Measurements from ENCODE around the gene DSCAML1. TPM values are rescaled to one million over a fixed set of nuclear protein-coding genes. Genes with fewer than 3 reads are reported as not detected.

DSCAML1 gene
- polyA plus RNA-seq, 4 donors: 1.7 to 2.9 (median 2.0) TPM

DNA sequence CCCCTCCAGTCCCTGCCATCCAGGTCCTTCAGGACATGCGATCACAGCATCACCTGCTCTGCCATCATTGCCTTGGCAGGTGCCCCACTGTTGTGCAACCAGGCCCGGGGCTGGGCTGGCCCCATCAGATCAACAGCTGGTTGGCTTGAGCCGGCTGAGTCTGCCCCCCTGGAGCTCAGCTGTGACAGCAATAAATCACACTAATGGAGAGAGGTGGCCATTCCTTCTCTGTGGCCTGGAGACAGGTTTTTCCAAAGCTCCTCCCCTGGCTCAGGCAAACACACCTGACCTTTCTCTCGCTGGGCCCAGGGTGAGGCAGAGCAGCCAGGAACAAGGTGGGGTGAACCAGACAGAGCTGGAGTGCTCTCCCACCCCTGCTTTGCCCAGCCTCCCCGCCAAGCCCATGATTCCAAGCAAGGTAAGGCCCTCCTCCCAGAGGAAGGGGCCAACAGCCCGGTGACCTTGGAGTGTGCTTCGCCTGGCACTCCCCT is 36.4 kb upstream of the DSCAML1 start:
- DNase-seq (ENCODE audit: low read depth in 4 of 4, low spot score in 3 of 4): peak in 2 of 4 donors; percentile 74 to 77

DNA sequence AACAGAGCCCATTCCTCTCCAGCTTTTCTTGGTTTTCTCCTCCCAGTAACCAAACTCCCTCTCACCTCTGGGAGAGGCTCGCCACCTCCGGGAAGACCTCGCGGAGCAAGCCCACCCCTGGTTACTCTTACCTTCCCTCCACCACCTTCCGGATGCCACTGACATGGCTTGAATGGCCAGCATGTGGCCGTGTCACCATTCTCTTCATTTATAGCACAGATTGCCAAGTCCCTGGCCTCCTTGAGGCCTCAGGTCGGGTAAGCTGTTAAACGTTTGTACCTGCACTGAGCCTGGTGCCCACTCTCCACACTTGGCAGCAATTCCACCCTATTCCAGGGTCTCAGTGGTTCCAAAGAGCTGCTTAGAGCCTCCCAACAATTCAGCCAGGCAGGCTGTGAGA is 35.5 kb upstream of the DSCAML1 start:
- DNase-seq (ENCODE audit: low read depth in 4 of 4, low spot score in 3 of 4): no peak

DNA sequence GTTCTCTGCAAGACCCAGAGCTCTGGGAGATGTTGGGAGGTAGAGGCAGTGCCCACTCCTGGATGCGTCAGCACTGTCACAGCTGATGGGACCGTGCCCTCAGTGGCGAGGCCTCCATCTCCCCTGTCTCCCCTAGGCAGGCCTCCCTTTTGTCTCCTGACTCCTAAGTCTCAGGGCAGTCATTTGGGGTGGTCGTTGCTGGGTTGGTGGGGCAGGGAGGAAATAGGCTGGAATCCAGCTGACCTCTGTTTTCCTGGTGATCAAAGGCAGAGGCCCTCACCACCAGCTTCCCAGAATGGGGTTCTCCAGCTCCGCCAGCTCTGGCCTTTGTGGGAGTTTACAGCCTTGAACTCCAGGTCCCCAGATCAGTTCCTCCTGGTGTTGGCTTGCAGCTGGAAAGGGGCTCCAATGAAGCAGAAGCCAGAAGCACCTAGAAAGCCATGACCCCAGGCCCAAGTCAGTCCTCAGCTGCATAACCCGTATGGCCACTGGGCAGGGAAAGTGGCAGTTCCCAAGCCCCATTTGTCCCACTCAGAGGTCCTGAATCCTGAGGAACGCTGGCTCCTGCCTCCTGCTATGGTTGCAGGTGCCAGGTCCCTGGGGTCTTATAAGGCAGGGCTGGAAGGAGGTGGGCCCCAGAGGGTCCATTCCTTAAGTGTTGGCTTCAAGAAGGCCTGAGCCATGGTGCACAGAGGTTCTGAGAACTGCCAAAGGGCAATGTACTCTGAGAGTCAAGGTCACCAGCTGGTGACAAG is 34.8 kb upstream of the DSCAML1 start:
- no peak for DNase-seq (ENCODE audit: low read depth in 4 of 4, low spot score in 3 of 4)

DNA sequence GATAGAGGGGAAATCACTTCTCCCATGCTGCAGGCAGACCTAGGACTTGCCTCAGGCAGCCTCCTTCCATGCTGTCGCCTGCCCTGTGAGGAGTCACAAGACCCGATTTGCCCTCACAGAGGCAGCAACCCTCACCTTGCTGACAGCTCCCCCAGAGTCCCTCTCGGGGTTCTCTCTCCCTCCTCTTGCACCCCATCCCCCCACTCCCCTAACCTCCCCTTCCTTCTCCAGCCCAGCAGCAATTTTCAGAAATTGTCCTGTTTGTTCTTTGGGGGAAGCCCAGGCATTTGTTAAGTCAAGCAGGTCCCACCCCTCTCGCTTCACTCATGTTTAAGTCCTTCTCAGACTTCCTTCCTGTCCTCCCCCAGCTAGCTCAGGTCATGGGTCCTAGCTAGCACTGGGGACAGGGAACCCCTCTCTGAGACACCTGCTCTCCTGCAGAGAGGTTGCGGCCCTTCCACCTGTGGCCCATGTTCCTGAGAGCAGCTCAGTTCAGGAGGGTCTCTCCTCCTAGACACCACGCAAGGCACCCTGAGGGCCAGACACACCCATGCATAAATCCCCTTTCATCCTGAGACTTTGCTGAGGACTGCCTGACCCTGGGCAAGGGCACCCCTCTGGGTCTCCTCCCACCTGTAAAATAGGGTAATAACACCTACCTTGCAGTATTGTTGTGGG is 33.8 kb upstream of the DSCAML1 start:
- DNase-seq (ENCODE audit: low read depth in 4 of 4, low spot score in 3 of 4): no peak

DNA sequence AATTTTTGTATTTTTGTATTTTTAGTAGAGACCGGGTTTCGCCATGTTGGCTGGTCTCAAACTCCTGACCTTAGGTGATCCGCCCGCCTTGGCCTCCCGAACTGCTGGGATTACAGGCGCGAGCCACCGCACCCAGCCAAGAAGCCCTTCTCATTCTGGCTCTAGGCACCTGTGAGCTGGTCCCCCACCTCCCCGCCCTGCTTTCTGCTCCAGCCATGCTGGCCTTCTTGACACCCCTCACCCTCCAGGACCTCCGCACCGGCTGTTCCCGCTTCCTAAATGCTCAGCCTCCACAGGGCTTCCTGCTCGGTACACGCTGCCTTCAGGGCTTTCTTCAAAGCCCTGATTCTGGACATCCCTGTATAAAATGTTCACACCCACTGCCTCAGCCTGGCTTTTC is 33.1 kb upstream of the DSCAML1 start:
- no peak for DNase-seq (ENCODE audit: low read depth in 4 of 4, low spot score in 3 of 4)

DNA sequence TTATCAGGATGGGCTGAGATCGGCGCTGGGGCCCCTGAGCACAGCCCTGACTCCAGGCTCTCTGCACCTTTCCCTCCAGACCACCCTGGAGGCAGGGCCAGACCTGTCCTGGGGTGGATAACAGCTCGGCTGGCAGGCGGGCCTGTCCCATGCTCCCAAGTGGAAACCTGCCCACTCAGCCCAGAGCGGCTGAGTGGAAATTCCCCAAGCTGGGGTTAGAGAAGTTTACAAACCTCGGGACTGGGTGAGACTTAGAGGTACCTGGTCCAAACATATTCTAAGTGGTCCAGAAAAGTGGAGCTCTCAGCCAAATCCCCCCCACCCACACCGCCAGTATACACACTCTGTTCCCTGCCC is 32.3 kb upstream of the DSCAML1 start:
- DNase-seq (ENCODE audit: low read depth in 4 of 4, low spot score in 3 of 4): no peak

DNA sequence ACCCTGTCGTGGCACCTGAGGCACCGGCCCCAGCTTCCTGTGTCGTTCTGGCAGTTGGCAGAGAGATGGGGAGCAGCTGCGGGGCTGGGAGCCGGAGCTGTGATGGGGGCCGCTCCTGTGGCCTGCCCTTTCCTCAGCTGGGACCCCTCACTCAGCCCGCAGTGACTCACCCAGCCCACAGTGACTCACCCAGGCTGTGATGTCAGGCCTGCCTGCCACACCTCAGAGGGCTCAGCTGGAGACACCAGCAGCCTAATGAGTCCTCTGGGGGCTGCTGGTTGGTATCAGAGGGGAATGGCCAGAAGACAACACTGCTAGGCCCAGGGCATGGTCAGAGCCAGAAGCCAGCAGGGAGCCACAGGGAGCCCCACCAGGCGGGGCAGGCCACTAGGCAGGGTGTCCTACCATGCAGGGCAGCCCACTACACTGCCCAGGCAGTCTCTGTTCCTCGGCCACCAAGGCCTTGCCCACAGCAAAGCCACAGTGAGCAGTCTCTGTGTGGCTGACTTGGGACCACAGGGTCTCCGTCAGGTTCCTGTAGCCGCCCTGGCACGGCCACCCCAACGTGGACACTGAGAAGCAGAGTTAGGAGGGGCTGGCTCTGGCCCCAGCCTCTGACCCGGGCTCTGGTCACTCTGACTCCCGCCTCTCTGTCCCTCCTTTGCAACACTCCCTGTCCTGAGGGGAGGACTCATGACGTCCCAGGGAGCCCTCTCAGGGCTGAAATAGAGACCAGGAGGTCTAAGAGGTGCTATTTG is 31.8 kb upstream of the DSCAML1 start:
- DNase-seq (ENCODE audit: low read depth in 4 of 4, low spot score in 3 of 4): no peak

GRCh38 chr11:117827521-117828511 is 30.8 kb upstream of the DSCAML1 start:
- DNase-seq (ENCODE audit: low read depth in 4 of 4, low spot score in 3 of 4): no peak

- no peak for DNase-seq (ENCODE audit: low read depth in 4 of 4, low spot score in 3 of 4)
These were observed 29.8 kb upstream of the DSCAML1 start for GRCh38 chr11:117826832-117827231.

DNA sequence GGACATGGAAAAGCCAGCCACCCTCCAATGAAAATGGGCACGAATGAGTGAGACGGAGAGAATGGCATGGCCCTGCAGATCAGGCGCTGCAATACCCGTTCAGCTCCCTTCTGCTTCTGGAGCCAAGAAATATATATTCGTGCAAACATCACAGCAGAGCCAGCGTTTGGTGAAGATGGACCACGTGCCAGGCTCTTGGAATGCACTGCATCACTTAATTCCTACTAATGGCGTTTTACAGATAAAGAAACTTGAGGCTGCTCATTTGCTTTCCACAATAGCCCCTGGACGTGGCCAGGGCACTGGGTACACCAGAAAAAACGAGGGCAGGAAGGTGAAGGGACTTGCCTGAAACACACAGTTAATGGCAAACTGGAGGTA is 29.2 kb upstream of the DSCAML1 start:
- no peak for DNase-seq (ENCODE audit: low read depth in 4 of 4, low spot score in 3 of 4)

- DNase-seq (ENCODE audit: low read depth in 4 of 4, low spot score in 3 of 4): no peak
These were observed 28.6 kb upstream of the DSCAML1 start for GRCh38 chr11:117825538-117826189.

GRCh38 chr11:117824571-117825537 is 27.8 kb upstream of the DSCAML1 start, which contains the start of gene FXYD2:
FXYD2 (minus strand) TSS chr11:117824744; CDS start chr11:117824678, 66 bp downstream.
- no peak for DNase-seq (ENCODE audit: low read depth in 4 of 4, low spot score in 3 of 4)

DNA sequence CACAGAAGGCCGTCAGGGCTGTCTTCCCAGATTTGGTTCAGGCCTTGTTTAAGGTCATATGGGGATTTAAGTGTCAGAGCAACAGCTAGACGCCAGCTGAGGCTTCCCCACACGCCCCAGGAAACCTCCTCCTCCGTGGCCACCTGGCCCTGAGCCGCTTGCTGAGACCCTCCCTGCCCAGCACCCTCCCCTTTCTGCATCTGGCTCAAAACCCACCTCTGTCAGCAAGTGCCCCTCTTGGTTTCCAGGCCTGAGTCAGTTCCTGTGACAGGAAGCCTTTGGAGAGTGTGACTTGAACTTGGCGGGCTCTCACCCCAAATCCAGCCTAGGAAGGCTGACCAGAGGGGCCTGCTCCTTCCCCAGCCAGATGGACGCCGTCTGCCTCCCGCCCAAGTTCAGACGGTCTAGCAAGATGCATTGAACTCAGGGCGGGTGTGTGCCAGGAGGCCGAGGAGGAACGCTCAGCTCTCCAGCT is 27.0 kb upstream of the DSCAML1 start:
- no peak for DNase-seq (ENCODE audit: low read depth in 4 of 4, low spot score in 3 of 4)

- no peak for DNase-seq (ENCODE audit: low read depth in 4 of 4, low spot score in 3 of 4)
These were observed 26.4 kb upstream of the DSCAML1 start for GRCh38 chr11:117823294-117823945.

- no peak for DNase-seq (ENCODE audit: low read depth in 4 of 4, low spot score in 3 of 4)
These were observed 25.3 kb upstream of the DSCAML1 start for GRCh38 chr11:117822074-117823033.

DNA sequence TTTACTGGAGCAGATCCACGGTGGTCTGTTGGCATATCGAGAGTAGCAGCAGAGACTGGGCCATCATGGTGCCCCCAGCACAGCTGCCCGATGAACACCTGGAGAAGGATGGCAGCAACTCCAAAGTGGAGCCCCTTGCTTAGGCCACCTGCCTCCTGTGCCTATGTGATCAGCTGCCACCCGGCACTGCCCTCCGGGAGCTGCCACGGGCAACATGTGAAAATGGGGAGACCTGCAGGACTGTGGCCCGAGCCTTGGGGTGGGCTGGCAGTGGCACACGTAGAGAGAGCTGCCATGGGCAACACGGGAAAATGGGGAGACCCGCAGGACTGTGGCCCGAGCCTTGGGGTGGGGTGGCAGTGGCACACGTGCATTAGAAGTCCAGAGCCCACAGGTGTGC is 24.4 kb upstream of the DSCAML1 start:
- no peak for DNase-seq (ENCODE audit: low read depth in 4 of 4, low spot score in 3 of 4)

GRCh38 chr11:117820516-117820915 is 23.5 kb upstream of the DSCAML1 start:
- DNase-seq (ENCODE audit: low read depth in 4 of 4, low spot score in 3 of 4): no peak

Data from right renal pelvis (tissue), 4 donors.